GM12875 (cell line): ENCODE data around the gene MYO15B.
"Not testable (repeated sequence)": the region's sequence is repeated elsewhere in the genome, so short reads cannot be mapped to it uniquely, and the experiment has no call there.

ENCODE experiments used
- H3K4me3 ChIP-seq: one replicate; pipeline ENCODE4 v1.5.1; 2011; ENCODE audit warnings: low read depth, low read length, control low read depth
- TF ChIP-seq, protein P1 (sequence below): IDR thresholded peaks from 2 replicates; pipeline ENCODE4 v1.5.1; 2011; ENCODE audit warnings: low read depth, mild to moderate bottlenecking, control low read depth, inconsistent platforms, low read length, moderate library complexity, borderline replicate concordance; ENCODE audit not compliant: insufficient read depth

Gene MYO15B

DNA sequence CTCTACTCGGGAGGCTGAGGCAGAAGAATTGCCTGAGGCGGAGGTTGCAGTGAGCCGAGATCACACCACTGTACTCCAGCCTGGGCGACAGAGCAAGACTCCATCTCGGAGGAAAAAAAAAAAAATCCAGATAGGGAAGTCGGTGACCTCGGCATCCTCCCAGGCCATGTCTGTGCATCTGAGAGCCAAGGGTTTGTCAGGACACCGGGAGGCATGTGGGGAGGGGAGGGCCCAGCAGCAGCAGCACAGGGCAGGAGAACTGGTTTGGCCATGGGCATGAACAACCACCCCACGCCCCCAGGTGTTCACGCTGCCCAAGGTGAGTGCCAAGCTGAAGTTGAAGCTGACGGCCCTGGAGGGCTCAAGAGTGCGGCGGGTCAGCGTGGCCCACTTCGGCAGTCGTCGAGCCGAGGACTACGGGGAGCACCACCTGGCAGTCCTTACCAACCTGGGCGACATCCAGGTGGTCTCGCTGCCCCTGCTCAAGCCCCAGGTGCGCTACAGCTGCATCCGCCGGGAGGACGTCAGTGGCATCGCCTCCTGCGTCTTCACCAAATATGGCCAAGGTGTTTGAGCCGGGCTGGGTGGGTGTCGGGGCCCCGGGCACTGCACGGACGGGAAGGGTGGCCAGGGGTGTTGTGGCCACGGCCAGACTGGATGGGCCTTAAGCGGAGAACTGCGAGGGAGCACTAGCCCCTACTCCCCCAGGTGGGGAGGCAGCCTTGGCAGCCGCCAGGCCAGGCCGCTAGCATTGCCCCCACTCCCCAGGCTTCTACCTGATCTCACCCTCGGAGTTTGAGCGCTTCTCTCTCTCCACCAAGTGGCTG lies 14.7 kb upstream of the MYO15B start:
- no peak overlapping the region for H3K4me3 ChIP-seq
- TF ChIP-seq, protein P1, sequence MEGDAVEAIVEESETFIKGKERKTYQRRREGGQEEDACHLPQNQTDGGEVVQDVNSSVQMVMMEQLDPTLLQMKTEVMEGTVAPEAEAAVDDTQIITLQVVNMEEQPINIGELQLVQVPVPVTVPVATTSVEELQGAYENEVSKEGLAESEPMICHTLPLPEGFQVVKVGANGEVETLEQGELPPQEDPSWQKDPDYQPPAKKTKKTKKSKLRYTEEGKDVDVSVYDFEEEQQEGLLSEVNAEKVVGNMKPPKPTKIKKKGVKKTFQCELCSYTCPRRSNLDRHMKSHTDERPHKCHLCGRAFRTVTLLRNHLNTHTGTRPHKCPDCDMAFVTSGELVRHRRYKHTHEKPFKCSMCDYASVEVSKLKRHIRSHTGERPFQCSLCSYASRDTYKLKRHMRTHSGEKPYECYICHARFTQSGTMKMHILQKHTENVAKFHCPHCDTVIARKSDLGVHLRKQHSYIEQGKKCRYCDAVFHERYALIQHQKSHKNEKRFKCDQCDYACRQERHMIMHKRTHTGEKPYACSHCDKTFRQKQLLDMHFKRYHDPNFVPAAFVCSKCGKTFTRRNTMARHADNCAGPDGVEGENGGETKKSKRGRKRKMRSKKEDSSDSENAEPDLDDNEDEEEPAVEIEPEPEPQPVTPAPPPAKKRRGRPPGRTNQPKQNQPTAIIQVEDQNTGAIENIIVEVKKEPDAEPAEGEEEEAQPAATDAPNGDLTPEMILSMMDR = no peak

- no peak overlapping the region for H3K4me3 ChIP-seq
- TF ChIP-seq, protein P1 = no peak
Measured at GRCh38 chr17:75573540-75573957, 14.1 kb upstream of the MYO15B start.

DNA sequence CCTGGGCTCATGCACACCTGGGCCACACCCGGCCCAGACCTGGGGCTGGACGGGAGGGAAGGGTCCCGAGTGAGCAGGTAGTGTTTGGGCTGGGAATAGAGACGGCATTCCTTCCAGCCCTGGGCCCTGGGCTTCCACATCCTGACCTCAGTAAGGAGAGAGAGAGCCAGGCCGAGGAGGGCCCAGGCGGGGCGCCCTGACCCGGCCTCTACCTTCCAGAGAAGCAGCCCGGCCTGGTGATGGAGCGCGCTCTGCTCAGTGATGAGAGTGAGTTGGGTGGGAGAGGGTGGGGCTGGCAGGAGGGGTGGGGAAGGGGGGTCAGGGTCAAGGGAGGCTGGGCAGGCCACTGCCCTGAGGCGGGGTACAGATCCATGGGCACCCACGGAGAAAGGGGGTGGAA lies 13.6 kb upstream of the MYO15B start:
- H3K4me3 ChIP-seq = no peak overlapping the region
- TF ChIP-seq, protein P1 = no peak

- TF ChIP-seq, protein P1 = no peak
- H3K4me3 ChIP-seq = no peak overlapping the region
Measured at GRCh38 chr17:75574404-75575036, 13.1 kb upstream of the MYO15B start.

DNA sequence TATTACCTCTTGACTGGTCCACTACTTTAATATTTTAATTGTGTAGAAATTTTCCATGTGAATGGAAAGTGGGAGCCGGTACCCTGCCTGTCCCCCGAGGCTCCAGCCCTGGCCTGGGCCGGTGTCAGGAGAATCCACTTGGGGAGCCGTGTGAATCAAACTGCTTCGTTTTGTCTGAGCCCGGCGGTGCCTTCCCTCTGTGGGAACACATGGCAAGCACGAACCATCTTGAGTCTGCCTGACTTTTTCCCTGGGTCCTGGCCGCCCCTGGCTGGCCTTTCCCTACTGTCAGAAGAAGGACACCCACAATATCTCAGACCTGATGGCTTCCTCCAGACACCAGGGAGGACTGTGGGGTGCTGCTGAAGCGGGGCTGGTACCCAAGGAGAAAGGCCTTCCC lies 12.4 kb upstream of the MYO15B start:
- no peak overlapping the region for H3K4me3 ChIP-seq
- TF ChIP-seq, protein P1 = no peak

GRCh38 chr17:75575728-75576127 lies 11.9 kb upstream of the MYO15B start:
- no peak overlapping the region for H3K4me3 ChIP-seq
- TF ChIP-seq, protein P1 = no peak

DNA sequence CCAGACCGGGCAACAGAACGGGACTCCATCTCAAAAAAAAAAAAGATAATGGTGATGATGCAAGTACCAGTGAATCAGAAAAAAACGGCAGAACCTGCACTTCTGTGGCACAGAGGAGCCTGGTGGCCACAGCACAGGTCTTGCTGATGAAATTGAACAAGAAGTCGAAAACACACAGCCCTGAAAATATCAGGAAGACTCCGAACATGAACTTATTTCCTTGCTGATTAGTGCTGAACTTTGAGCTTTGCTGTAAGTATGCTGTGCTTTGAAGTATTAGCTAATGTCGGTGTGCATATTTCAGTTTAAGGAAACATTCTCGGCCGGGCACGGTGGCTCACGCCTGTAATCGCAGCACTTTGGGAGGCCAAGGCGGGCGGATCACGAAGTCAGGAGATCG lies 10.9 kb upstream of the MYO15B start:
- TF ChIP-seq, protein P1 = no peak
- H3K4me3 ChIP-seq = no peak overlapping the region

DNA sequence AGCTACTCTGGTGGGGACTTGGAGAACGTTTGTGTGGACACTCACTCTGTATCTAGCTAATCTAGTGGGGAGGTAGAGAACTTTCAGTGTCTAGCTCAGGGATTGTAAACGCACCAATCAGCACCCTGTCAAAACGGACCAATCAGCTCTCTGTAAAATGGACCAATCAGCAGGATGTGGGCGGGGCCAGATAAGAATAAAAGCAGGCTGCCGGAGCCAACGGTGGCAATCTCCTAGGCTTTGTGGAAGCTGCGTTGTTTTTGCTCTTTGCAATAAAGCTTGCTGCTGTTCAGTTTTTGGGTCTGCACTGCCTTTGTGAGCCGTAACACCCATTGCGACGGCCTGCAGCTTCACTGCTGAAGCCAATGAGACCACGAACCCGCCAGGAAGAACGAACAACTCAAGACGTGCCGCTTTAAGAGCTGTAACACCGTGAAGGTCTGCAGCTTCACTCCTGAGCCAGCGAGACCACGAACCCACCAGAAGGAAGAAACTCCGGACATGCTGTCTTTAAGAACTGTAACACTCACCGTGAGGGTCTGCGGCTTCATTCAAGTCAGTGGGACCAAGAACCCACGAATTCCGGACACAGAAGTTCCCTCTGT lies 6.4 kb upstream of the MYO15B start:
- H3K4me3 ChIP-seq = not testable (repeated sequence)

DNA sequence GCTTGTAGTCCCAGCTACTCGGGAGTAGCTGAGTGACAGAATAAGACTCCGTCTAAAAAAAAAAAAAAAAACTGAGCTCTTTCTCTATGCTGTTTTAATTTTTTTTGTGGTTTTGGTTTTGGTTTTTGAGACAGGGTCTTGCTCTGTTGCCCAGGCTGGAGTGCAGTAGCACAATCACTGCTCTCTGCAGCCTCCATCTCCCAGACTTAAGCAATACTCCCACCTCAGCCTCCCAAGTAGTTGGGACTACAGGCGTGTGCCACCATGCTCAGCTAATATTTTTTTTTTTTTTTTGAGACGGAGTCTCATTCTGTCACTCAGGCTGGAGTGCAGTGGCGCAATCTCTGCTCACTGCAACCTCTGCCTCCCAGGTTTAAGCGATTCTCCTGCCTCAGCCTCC lies 4.4 kb upstream of the MYO15B start:
- not testable (repeated sequence) for H3K4me3 ChIP-seq
